ENCODE results near the gene TIGIT.

DNA sequence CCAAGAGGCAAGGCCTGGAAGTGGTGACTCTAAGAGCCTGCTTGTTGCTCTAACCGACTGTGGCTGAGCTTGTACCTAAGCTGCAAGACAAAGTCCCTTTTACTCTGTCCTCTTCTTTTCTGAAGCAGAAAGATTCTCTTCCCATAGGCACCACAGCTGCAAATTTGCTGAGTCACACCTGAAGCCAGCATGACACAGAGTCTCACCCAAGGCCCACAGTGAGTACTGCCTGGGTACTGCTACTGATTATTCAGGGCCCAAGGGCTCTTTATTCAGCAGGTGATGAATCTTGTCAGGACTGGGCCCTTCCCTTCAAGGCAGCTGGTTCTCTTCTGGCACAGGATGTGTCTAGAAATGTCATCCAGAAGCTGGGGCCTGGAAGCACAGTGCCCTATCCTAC is 18.9 kb upstream of the TIGIT start:
- TF ChIP-seq CTCF (conservative IDR thresholded peaks at IDR 0.05; ENCODE audit: low read depth, low read length) (no peak), EZH2 (IDR thresholded peaks at IDR 0.05; ENCODE audit: borderline replicate concordance, low read depth, low read length, poor library complexity, severe bottlenecking) (no peak)

Measured in A673 (cell line).